GM18505 (cell line): ENCODE data around the gene KRT31.
"Not testable (repeated sequence)": the region's sequence is repeated elsewhere in the genome, so short reads cannot be mapped to it uniquely, and the experiment has no call there.

ENCODE experiments used
- ATAC-seq: cut with Tn5 transposase; IDR thresholded peaks from one replicate; pipeline ENCODE4 v1.9.1; 2021; ENCODE audit not compliant: unreplicated experiment
- POLR2A ChIP-seq: IDR thresholded peaks from 4 replicates; pipeline ENCODE4 v1.6.1; 2011; ENCODE audit warnings: borderline replicate concordance; ENCODE audit not compliant: insufficient read depth, insufficient read length; ENCODE audit errors: extremely low read depth

Gene KRT31

GRCh38 chr17:41363881-41364280, 33.5 kb downstream of the KRT31 start:
- TF ChIP-seq POLR2A = no peak
- no peak for ATAC-seq

- TF ChIP-seq POLR2A = no peak
- no peak for ATAC-seq
Observed at GRCh38 chr17:41360296-41360995, 37.0 kb downstream of the KRT31 start.

- TF ChIP-seq POLR2A = no peak
- no peak for ATAC-seq
Observed at GRCh38 chr17:41354536-41354935, 42.9 kb downstream of the KRT31 start.

- no peak for ATAC-seq
- TF ChIP-seq POLR2A = no peak
Observed at GRCh38 chr17:41352597-41353366, 44.6 kb downstream of the KRT31 start.

GRCh38 chr17:41351177-41351576, 46.2 kb downstream of the KRT31 start:
- TF ChIP-seq POLR2A = no peak
- ATAC-seq = no peak

GRCh38 chr17:41350381-41350878, 47.0 kb downstream of the KRT31 start, which contains the start of gene KRT33A:
Gene KRT33A (minus strand): TSS chr17:41350828. CDS start chr17:41350767, 61 bp downstream.
- not testable (repeated sequence) for ATAC-seq

GRCh38 chr17:41347869-41348760, 49.3 kb downstream of the KRT31 start:
- no peak for TF ChIP-seq POLR2A
- no peak for ATAC-seq

GRCh38 chr17:41346421-41346820, 51.0 kb downstream of the KRT31 start:
- not testable (repeated sequence) for ATAC-seq

GRCh38 chr17:41345992-41346391, 51.4 kb downstream of the KRT31 start:
- no peak for TF ChIP-seq POLR2A
- ATAC-seq = no peak
